HG03342 (cell line): ENCODE data around the gene RSAD2.
A peak's percentile ranks its signal among the peaks of the same experiment; 100 is the strongest.

Experiments used
- ATAC-seq: cut with Tn5 transposase; IDR thresholded peaks from one replicate; pipeline ENCODE4 v1.9.1; 2021; ENCODE audit warnings: mild to moderate bottlenecking, moderate library complexity; ENCODE audit not compliant: unreplicated experiment

The RSAD2 gene

DNA sequence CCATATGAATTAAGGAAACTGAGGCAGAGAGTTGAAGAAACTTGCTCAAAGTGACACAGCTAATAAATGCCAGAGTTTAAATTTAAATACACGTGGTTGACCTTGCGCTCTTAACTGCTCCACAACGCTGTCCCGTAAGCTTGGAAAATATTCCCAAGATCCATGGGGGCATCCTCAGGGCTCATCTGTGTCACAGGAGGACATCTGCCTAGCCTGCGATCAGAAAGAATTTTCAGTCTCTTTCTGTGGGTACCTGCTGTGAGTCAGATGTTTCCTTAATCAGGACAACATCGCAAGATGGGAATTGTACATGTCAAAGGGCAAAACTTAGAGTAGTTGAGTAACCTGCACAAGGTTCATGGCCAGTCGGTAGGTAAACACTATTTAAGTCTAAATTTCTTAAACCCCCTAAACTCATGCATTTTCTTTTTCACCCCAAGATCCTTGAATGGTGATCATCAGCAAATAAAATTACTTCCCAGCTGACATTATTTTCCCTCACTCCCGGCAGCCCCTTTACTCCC is 13.3 kb upstream of the RSAD2 start:
- no peak for ATAC-seq

- peak; percentile 19 for ATAC-seq
Measured at GRCh38 chr2:6864923-6865345, 12.6 kb upstream of the RSAD2 start.

DNA sequence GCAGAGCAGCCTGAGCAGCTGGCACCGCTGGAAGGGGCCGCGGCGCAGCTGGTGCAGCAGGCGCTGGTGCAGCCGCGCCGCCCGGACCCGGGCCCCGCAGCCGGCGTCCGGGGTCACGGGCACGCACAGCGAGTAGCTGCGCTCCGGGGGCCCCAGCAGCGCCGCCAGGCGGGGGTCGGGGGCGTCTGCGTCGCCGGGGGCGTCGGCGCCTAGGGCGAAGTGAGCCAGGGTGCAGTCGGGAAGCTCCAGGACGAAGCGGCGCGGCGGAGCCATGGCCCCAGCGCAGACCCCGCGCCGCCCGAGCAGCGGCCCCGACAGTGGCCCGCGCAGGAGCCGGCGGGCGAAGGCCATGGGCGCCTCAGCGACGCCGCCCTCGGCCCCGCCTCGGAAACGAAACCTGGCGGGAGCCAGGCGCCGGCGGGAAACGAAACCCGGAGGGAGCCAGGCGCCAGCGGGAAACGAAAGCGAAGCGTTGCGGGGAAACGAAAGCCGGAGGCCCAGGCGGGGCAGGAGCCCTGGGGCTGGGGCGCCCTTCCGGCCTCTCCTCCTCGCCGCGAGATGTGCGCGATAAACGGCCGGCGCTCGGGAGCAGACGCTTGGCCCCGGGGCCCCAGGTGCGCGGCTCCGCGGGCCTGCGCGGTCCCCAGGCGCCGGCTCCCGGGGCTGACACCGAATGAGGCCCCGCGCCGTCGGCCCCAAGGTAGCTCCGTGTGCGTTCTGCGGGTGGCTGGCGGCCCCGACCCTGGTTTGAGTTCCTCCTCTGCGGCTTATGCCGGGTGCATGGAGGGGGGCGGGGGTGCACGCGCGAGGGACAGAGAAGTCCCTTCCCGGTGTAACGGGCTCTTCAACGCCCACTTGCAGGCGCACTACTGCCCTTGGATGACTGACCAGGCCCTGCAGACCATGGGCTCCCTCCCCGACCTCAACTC is 12.0 kb upstream of the RSAD2 start, which contains the start of gene CMPK2:
Gene CMPK2 (minus strand): TSS at position 562 of the 929 bp plus-strand sequence. CDS start 211 bp downstream, at position 351.
- ATAC-seq = peak; percentile 80

- peak; percentile 32 for ATAC-seq
Measured at GRCh38 chr2:6866275-6866671, 11.3 kb upstream of the RSAD2 start.

DNA sequence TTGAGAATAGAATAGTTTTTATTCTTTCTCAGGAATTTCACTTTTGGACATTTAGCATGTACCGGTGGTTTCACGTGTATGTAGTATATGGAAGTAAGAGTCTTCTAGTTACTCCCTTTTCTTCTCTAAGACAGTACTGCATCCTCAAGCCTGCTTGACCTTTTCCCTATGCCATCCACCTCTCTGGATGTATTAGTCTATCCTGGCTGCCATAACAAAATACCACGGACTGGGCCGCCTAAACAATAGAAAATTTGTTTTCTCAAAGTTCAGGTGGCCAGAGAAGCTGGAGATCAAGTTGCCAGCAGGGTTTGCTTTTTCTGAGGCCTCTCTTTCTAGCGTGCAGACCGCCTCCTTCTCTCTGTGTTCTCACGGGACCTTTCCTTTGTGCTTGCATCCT is 10.6 kb upstream of the RSAD2 start:
- ATAC-seq = no peak

- ATAC-seq = peak; percentile 71
Measured at GRCh38 chr2:6872394-6872793, 5.2 kb upstream of the RSAD2 start.

DNA sequence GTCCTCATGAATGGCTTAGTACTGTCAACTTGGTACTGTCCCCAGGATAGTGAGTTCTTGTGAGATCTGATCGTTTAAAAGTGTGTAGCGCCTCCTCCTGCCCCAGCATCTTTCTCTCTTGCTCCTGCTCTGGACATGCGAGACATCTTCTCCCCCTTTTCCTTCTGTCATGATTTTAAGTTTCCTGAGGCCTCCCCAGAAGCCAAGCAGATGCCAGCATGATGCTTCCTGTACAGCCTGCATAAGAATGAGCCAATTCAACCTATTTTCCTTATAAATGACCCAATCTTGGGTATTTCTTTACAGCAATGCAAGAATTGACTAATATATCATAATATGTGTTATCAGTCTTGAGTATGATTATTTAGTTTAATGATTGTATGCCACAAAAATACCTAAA is 3.5 kb upstream of the RSAD2 start:
- no peak for ATAC-seq

DNA sequence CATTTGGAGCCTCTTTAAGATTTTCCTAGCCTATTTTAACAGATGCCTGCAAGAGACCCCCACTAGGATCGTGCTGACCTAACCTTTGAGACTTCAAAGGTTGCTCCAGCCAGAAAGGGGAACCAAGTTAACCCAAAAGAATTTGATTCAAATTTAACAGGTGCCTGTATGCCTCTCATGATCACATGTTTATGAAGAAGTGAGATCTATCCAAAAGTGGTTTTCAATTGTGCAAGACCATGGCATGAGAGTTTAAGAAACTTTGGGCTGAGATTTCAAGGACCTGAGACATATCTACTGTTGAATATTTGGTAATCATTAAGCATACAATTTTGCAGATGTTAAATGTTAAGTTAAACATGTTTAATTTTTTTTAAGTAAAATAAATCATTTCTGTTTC is 1.3 kb upstream of the RSAD2 start:
- no peak for ATAC-seq

GRCh38 chr2:6878549-6878948 is 972 bp downstream of the RSAD2 start:
- no peak for ATAC-seq

DNA sequence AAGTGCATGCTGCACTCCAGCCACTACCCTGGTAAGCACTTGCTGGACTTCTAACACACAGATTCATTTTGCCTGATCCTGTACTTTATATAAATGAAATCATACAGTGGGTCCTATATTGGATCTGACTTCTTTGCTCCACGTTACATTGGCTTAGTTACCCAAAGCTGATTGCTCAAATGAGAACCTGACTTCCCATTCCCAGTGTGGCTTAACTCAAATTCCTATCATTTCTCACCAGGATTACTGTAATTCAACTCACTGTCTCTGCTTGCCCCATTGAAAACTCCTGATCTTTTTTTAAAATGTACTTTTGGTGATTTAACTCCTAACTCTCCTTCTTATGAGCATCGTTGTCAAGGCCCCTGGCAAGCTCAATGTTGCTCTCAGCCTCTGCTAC is 1.4 kb downstream of the RSAD2 start:
- ATAC-seq = no peak

DNA sequence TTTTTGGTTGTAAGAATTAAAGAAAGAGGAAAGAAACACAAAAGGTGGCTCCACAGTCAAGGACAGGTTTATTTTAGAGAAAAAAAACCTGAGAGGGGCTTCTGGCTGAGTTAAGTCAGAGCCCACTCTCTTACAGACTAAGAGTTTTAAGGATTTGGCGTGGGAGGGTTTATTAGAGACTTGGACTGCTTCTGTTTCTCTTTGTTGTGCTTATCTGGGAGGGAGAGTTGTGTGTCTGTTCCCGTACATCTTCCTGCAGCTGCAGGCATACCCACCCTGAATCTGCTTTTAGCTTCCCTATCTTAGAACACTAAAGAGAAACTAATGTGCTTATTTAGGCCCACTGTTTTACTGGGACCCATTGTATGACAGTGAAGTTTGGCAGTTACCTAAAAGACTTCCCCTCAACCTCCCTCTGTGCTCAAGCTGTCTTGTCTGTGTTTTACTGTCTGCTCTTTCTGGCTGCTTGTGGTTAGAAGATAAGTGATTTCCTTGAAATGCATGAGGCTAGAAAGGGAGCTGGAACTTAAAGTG is 2.7 kb downstream of the RSAD2 start:
- ATAC-seq = no peak

- ATAC-seq = no peak
Measured at GRCh38 chr2:6881046-6881445, 3.5 kb downstream of the RSAD2 start.

GRCh38 chr2:6881516-6881915 is 3.9 kb downstream of the RSAD2 start:
- no peak for ATAC-seq

DNA sequence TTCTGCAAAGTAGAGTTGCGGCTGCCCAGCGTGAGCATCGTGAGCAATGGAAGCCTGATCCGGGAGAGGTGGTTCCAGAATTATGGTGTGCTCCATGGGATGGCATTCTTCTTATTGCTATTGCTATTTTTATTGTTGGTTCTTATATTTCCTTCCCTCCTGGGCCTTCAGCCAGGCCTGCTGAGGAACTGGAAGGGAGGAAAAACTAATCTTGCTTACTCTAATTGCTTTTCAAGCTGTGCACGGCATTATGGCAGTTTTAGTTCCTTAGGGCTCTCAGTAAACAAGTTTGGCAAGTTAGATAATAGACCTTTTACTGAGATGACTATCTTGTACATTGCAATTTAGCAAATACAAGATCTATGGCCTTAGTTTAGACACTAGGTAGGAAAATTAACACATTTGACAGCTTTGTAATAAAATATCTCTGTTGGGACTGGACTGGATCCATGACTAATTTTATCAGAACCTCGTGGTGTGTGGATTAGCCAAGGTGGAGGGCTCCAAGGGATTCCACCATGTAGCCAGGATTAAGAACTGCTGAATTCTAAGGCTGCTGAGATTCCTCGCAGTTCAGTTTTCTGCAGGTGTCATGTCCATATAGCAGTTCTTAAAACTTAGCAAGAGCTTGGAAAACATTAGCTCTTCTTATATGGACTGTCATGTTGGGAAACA is 6.0 kb downstream of the RSAD2 start:
- no peak for ATAC-seq

- ATAC-seq = no peak
Measured at GRCh38 chr2:6885551-6885950, 8.0 kb downstream of the RSAD2 start.

- no peak for ATAC-seq
Measured at GRCh38 chr2:6885968-6886367, 8.4 kb downstream of the RSAD2 start.

GRCh38 chr2:6887751-6888192 is 10.2 kb downstream of the RSAD2 start:
- ATAC-seq = no peak

- no peak for ATAC-seq
Measured at GRCh38 chr2:6888724-6889123, 11.1 kb downstream of the RSAD2 start.

GRCh38 chr2:6893876-6894482 is 16.4 kb downstream of the RSAD2 start:
- ATAC-seq = no peak

DNA sequence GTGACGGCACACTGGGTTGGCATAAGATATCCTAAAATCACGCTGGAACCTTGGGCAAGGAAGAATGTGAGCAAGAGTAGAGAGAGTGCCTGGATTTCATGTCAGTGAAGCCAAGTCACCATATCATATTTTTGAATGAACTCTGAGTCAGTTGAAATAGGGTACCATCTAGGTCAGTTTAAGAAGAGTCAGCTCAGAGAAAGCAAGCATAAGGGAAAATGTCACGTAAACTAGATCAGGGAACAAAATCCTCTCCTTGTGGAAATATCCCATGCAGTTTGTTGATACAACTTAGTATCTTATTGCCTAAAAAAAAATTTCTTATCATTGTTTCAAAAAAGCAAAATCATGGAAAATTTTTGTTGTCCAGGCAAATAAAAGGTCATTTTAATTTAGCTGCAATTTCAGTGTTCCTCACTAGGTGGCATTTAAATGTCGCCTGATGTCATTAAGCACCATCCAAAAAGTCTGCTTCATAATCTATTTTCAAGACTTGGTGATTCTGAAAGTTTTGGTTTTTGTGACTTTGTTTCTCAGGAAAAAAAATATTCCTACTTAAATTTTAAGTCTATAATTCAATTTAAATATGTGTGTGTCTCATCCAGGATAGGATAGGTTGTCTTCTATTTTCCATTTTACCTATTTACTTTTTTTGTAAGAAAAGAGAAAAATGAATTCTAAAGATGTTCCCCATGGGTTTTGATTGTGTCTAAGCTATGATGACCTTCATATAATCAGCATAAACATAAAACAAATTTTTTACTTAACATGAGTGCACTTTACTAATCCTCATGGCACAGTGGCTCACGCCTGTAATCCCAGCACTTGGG is 19.6 kb downstream of the RSAD2 start:
- ATAC-seq = peak; percentile 51
